Testis (tissue), 2 donors: ENCODE results near the gene JOSD2.

Experiments used
- CTCF ChIP-seq, 3 experiments: fragments of 450-650 bp in 2 of 3; fragments of 200-600 bp in 1 of 3; sonication (generic) in 1 of 3; IDR thresholded peaks; one replicate each; pipeline ENCODE4 v1.5.1; 2016 to 2019; ENCODE audit warnings: antibody characterized with exemption in 3 of 3, mild to moderate bottlenecking in 2 of 3, moderate library complexity in 1 of 3
- POLR2A ChIP-seq: fragments of 450-650 bp; IDR thresholded peaks from one replicate; pipeline ENCODE4 v1.6.1; 2017; ENCODE audit warnings: antibody characterized with exemption, mild to moderate bottlenecking, moderate library complexity

- TF ChIP-seq CTCF (IDR thresholded peaks at IDR 0.05) (no peak), POLR2A (no peak)
Measured at GRCh38 chr19:50495020-50495531, 15.9 kb downstream of the JOSD2 start.
